GM21576 (cell line): ENCODE results near the gene AMY1A.
"Not testable (repeated sequence)": the region's sequence is repeated elsewhere in the genome, so short reads cannot be mapped to it uniquely, and the experiment has no call there.

Experiments used
- ATAC-seq: cut with Tn5 transposase; IDR thresholded peaks from one replicate; pipeline ENCODE4 v1.9.1; 2021; ENCODE audit warnings: mild to moderate bottlenecking, moderate library complexity; ENCODE audit not compliant: unreplicated experiment

The AMY1A gene

GRCh38 chr1:103655460-103655859, at the start of gene AMY1A:
TSS of gene AMY1A (plus strand) at chr1:103655760. CDS start at chr1:103656331, 571 bp downstream.
- not testable (repeated sequence) for ATAC-seq

- no peak for ATAC-seq
Observed at GRCh38 chr1:103616362-103616761, 39.2 kb upstream of the AMY1A start.

- not testable (repeated sequence) for ATAC-seq
Observed at GRCh38 chr1:103616994-103617477, 38.5 kb upstream of the AMY1A start, which contains the start of gene AMY2A. TSS of gene AMY2A (plus strand) at chr1:103617427. CDS start at chr1:103617441, 14 bp downstream.

GRCh38 chr1:103627436-103627835, 28.1 kb upstream of the AMY1A start:
- not testable (repeated sequence) for ATAC-seq

GRCh38 chr1:103641194-103641593, 14.4 kb upstream of the AMY1A start:
- ATAC-seq, result not testable (repeated sequence)

- ATAC-seq, result not testable (repeated sequence)
Observed at GRCh38 chr1:103643908-103644307, 11.7 kb upstream of the AMY1A start.

- ATAC-seq, result not testable (repeated sequence)
Observed at GRCh38 chr1:103650305-103650704, 5.3 kb upstream of the AMY1A start.

- ATAC-seq, result not testable (repeated sequence)
Observed at GRCh38 chr1:103650889-103651288, 4.7 kb upstream of the AMY1A start.

GRCh38 chr1:103654133-103654532, 1.4 kb upstream of the AMY1A start:
- ATAC-seq, result not testable (repeated sequence)

- ATAC-seq, result not testable (repeated sequence)
Observed at GRCh38 chr1:103676335-103676734, 20.8 kb downstream of the AMY1A start.

- not testable (repeated sequence) for ATAC-seq
Observed at GRCh38 chr1:103696110-103696509, 40.5 kb downstream of the AMY1A start, which contains the start of gene AMY1B. TSS of gene AMY1B (minus strand) at chr1:103696210. CDS start at chr1:103695639, 571 bp downstream.

GRCh38 chr1:103697430-103697829, 41.9 kb downstream of the AMY1A start:
- not testable (repeated sequence) for ATAC-seq

- ATAC-seq, result not testable (repeated sequence)
Observed at GRCh38 chr1:103700669-103701068, 45.1 kb downstream of the AMY1A start.

- not testable (repeated sequence) for ATAC-seq
Observed at GRCh38 chr1:103701256-103701655, 45.7 kb downstream of the AMY1A start.

- ATAC-seq, result not testable (repeated sequence)
Observed at GRCh38 chr1:103707670-103708069, 52.1 kb downstream of the AMY1A start.

- not testable (repeated sequence) for ATAC-seq
Observed at GRCh38 chr1:103710381-103710780, 54.8 kb downstream of the AMY1A start.
